ENCODE data around the gene MAP3K10.
"Not testable (repeated sequence)": the region's sequence is repeated elsewhere in the genome, so short reads cannot be mapped to it uniquely, and the experiment has no call there.

Gene MAP3K10

GRCh38 chr19:40190891-40191835, at the start of gene MAP3K10:
Gene MAP3K10, plus strand, starts transcription at chr19:40191426. Its CDS starts 606 bp downstream, at chr19:40192032.
- peak; percentile 72 for DNase-seq

GRCh38 chr19:40141551-40141950, 49.7 kb upstream of the MAP3K10 start:
- no peak for DNase-seq

- peak; percentile 25 for DNase-seq
Observed at GRCh38 chr19:40143612-40144011, 47.6 kb upstream of the MAP3K10 start.

- peak; percentile 16 for DNase-seq
Observed at GRCh38 chr19:40144151-40144550, 47.1 kb upstream of the MAP3K10 start.

- no peak for DNase-seq
Observed at GRCh38 chr19:40144947-40145748, 46.1 kb upstream of the MAP3K10 start.

- DNase-seq: not testable (repeated sequence)
Observed at GRCh38 chr19:40145749-40146029, 45.5 kb upstream of the MAP3K10 start.

GRCh38 chr19:40147338-40147692, 43.9 kb upstream of the MAP3K10 start:
- DNase-seq: no peak

- peak; percentile 86 for DNase-seq
Observed at GRCh38 chr19:40147693-40148347, 43.4 kb upstream of the MAP3K10 start.

GRCh38 chr19:40149501-40149900, 41.7 kb upstream of the MAP3K10 start:
- peak; percentile 21 for DNase-seq

- peak; percentile 32 for DNase-seq
Observed at GRCh38 chr19:40150170-40150569, 41.1 kb upstream of the MAP3K10 start.

- DNase-seq: no peak
Observed at GRCh38 chr19:40154121-40154680, 37.0 kb upstream of the MAP3K10 start.

- DNase-seq: peak; percentile 43
Observed at GRCh38 chr19:40155749-40156265, 35.4 kb upstream of the MAP3K10 start.

- no peak for DNase-seq
Observed at GRCh38 chr19:40157059-40157458, 34.2 kb upstream of the MAP3K10 start.

- DNase-seq: no peak
Observed at GRCh38 chr19:40159744-40160143, 31.5 kb upstream of the MAP3K10 start.

- DNase-seq: no peak
Observed at GRCh38 chr19:40162104-40162503, 29.1 kb upstream of the MAP3K10 start.

- no peak for DNase-seq
Observed at GRCh38 chr19:40163541-40164129, 27.6 kb upstream of the MAP3K10 start.

GRCh38 chr19:40165362-40165937, 25.8 kb upstream of the MAP3K10 start:
- peak; percentile 50 for DNase-seq

- not testable (repeated sequence) for DNase-seq
Observed at GRCh38 chr19:40169482-40170302, 21.5 kb upstream of the MAP3K10 start.

GRCh38 chr19:40170303-40170989, 20.8 kb upstream of the MAP3K10 start:
- DNase-seq: not testable (repeated sequence)

GRCh38 chr19:40171293-40171692, 19.9 kb upstream of the MAP3K10 start:
- DNase-seq: not testable (repeated sequence)
